ENCODE measurements around the gene WNT5B. TPM values are rescaled to one million over a fixed set of nuclear protein-coding genes. Genes with fewer than 3 reads are reported as not detected.

WNT5B gene
- total and polyA plus RNA-seq, 2 donors (not counting 3 experiments of a cell fraction or from before 2014, with no cell fraction given): not detected

DNA sequence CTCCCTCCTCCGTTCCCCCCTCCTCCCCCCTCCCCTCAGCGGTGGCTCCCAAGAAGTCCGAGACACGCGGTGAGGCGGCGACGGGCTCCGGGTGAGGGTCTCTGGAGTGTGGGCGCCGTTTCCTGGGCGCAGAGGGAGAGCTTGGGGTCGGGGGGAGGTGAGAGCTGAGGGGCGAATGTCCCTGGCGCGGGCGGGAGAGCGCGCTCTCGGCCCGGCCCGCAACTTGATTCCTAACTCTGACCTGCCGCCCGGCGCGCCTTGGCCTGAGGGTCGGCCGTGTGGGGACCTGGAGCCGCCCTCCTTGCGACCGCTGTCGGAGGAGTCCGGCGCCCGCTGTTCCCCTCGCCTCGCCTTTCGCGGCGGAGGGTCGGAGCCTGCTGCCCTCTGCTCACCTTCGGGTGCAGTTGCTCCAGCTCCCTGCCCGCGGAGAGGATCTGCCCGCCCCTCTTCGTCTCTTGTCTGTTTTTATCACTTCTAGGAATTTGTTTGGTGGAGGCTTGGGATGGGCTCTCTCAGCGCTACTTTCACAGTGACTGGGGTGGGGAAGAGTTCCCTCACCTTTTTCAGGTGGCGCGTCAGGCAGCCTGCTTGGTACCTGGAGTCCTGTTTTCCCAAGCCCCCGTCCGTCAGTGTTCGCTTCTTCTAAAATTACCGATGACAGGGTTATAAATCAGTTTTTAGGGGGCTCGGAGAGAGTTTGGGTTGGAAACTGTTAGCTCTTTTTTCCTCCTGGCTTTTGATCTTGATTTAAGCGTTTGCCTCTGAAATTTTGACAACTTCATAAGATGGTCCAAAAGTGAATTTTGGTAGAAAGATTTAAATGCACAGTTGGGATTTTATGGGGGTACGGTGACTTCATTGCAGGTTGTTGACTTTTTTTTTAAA, 62.3 kb downstream of the WNT5B start:
- CTCF ChIA-PET: interaction anchor here (0.7 to 3.0 kb wide), 11 partner anchors 9 to 249 kb away, joined by 3 to 17 read pairs (median 4); no protein-coding TSS in a partner anchor
- TSS peak; percentile 34 for BruUV-seq (replicated peaks)
- Histone ChIP-seq H3K4me1 (ENCODE audit: control insufficient read depth, extremely low read depth, insufficient read depth, low read length) (peaks cover 14% of the 10 kb centered on the region), H2AFZ (ENCODE audit: low read depth, low read length) (peak overlapping the region; percentile 55), H3K79me2 (ENCODE audit: control insufficient read depth, insufficient read depth, low read length) (peaks cover 50% of the 10 kb centered on the region), H3K9me1 (replicated peaks; ENCODE audit: control insufficient read depth, extremely low read depth, insufficient read depth, low read length) (no peaks in the 10 kb centered on the region), H4K20me1 (replicated peaks; ENCODE audit: control insufficient read depth, extremely low read depth, insufficient read depth, low read length) (no peaks in the 10 kb centered on the region), H3K27ac (ENCODE audit: insufficient read depth, low read depth, low read length) (peak overlapping the region; percentile 73), H3K4me2 (ENCODE audit: insufficient read depth, low read length) (peak overlapping the region; percentile 73), H3K9ac (replicated peaks; ENCODE audit: extremely low read depth, insufficient read depth, low read length) (peak overlapping the region; percentile 90), H3K36me3 (ENCODE audit: control insufficient read depth in 2 of 2, extremely low read depth in 1 of 2, insufficient read depth in 2 of 2, low read length in 2 of 2) (no peaks in the 10 kb centered on the region), H3K4me3 (replicated peaks in 1 of 3; ENCODE audit: insufficient read depth in 1 of 3, low read depth in 1 of 3, low read length in 3 of 3) (peak overlapping the region; percentile 72 to 95 (median 90)), H3K9me3 (replicated peaks; ENCODE audit: control insufficient read depth, insufficient read depth, low read length) (no peaks in the 10 kb centered on the region), H3K27me3 (ENCODE audit: control insufficient read depth in 2 of 2, insufficient read depth in 2 of 2, low read length in 2 of 2) (no peaks in the 10 kb centered on the region)
- intact Hi-C loops (cut with micrococcal nuclease): loop anchor here (1.0 to 2.0 kb wide), 2 partner anchors 39 to 100 kb away; no protein-coding TSS in a partner anchor
- peak; percentile 39 for DNase-seq (ENCODE audit: low read depth, low spot score)
- FAIRE-seq: peak; percentile 42
- dilution Hi-C loops (cut with MboI; ENCODE audit: extremely low pct_ligation_motif_present, low sequenced_read_pairs): no loop called here
- TF ChIP-seq POLR2AphosphoS5 (IDR thresholded peaks at IDR 0.05; ENCODE audit: insufficient read depth, low read depth, low read length): no peak
- TF ChIP-seq JUN (IDR thresholded peaks at IDR 0.05; ENCODE audit: borderline replicate concordance, insufficient read depth, insufficient read length, low read depth): no peak
- no peak for TF ChIP-seq FOS (IDR thresholded peaks at IDR 0.05; ENCODE audit: borderline replicate concordance, insufficient read depth, low read length)
- no peak for TF ChIP-seq MYC (IDR thresholded peaks at IDR 0.05; ENCODE audit: low read depth, low read length)
- TF ChIP-seq, protein P1, sequence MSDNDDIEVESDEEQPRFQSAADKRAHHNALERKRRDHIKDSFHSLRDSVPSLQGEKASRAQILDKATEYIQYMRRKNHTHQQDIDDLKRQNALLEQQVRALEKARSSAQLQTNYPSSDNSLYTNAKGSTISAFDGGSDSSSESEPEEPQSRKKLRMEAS (IDR thresholded peaks at IDR 0.05; ENCODE audit: insufficient read depth, insufficient read length): no peak
- no peak for TF ChIP-seq EZH2 (IDR thresholded peaks at IDR 0.05; ENCODE audit: borderline replicate concordance, low read depth, low read length, severe bottlenecking)
- TF ChIP-seq, protein P2, sequence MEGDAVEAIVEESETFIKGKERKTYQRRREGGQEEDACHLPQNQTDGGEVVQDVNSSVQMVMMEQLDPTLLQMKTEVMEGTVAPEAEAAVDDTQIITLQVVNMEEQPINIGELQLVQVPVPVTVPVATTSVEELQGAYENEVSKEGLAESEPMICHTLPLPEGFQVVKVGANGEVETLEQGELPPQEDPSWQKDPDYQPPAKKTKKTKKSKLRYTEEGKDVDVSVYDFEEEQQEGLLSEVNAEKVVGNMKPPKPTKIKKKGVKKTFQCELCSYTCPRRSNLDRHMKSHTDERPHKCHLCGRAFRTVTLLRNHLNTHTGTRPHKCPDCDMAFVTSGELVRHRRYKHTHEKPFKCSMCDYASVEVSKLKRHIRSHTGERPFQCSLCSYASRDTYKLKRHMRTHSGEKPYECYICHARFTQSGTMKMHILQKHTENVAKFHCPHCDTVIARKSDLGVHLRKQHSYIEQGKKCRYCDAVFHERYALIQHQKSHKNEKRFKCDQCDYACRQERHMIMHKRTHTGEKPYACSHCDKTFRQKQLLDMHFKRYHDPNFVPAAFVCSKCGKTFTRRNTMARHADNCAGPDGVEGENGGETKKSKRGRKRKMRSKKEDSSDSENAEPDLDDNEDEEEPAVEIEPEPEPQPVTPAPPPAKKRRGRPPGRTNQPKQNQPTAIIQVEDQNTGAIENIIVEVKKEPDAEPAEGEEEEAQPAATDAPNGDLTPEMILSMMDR (IDR thresholded peaks at IDR 0.05; ENCODE audit: extremely low read depth in 1 of 2, insufficient read depth in 1 of 2, low read depth in 1 of 2, low read length in 2 of 2): no peak
- no peak for TF ChIP-seq GATA2 (IDR thresholded peaks at IDR 0.05; ENCODE audit: insufficient read depth, insufficient read length, low read depth, low read length)
- no peak for TF ChIP-seq POLR2A (IDR thresholded peaks at IDR 0.05; ENCODE audit: low read depth, low read length)
- POLR2A ChIA-PET: interaction anchor here (1.1 to 2.0 kb wide), 5 partner anchors 10 to 232 kb away, joined by 3 to 7 read pairs (median 3); no protein-coding TSS in a partner anchor
